Heart right ventricle (tissue), 16 donors: Measurements from ENCODE around the gene KRT37. TPM values are rescaled to one million over a fixed set of nuclear protein-coding genes. Genes with fewer than 3 reads are reported as not detected.

Experiments
- ATAC-seq, 8 donors: fragments of 200-7000 bp; cut with Tn5 transposase; one replicate each; pipeline ENCODE4 v1.9.1; 2020; ENCODE audit warnings: mild to moderate bottlenecking in 8 of 8, moderate library complexity in 8 of 8, moderate number of reproducible peaks in 1 of 8
- DNase-seq, 2 donors: peaks; one replicate each; pipeline ENCODE4 v3.0.0-alpha.2; 2020
- H3K27ac ChIP-seq, 10 donors: fragments of 200-600 bp; sonication (generic) in 2 of 10; one replicate each; pipeline versions ENCODE4 v1.5.0 to v1.8.0; 2020 to 2022; ENCODE audit warnings: mild to moderate bottlenecking in 3 of 10
- H3K27me3 ChIP-seq, 7 donors: fragments of 200-600 bp; one replicate each; pipeline ENCODE4 v1.8.0; 2021 to 2022; ENCODE audit warnings: mild to moderate bottlenecking in 2 of 7
- H3K36me3 ChIP-seq, 9 donors: fragments of 200-600 bp; sonication (generic) in 1 of 9; one replicate each; pipeline versions ENCODE4 v1.5.0 to v1.8.0; 2020 to 2022; ENCODE audit warnings: mild to moderate bottlenecking in 2 of 9
- H3K4me1 ChIP-seq, 9 donors: fragments of 200-600 bp; sonication (generic) in 1 of 9; one replicate each; pipeline versions ENCODE4 v1.5.0 to v1.8.0; 2020 to 2022; ENCODE audit warnings: mild to moderate bottlenecking in 4 of 9
- H3K4me3 ChIP-seq, 10 donors: fragments of 200-600 bp; sonication (generic) in 2 of 10; one replicate each; pipeline versions ENCODE4 v1.5.0 to v1.8.0; 2020 to 2022; ENCODE audit warnings: mild to moderate bottlenecking in 7 of 10, moderate library complexity in 2 of 10
- H3K9me3 ChIP-seq, 11 donors: fragments of 200-600 bp in 10 of 11; sonication (generic) in 2 of 11; one replicate each; pipeline versions ENCODE4 v1.5.0 to v1.8.0; 2013 to 2022; ENCODE audit warnings: mild to moderate bottlenecking in 2 of 11, control low read depth in 1 of 11, moderate library complexity in 1 of 11
- WGBS, 2 donors: extraction: QIAGEN DNeasy Blood & Tissue Kit; methylation state at CpG; one replicate each; pipeline ENCODE4 v1.1.7; 2013; ENCODE audit warnings: inconsistent platforms in 1 of 2; 5-methylcytosine and 5-hydroxymethylcytosine counted together
- intact Hi-C, 10 donors: fragments of 100-400 bp; cut with DNase I; formaldehyde crosslinking; loops; one replicate each; pipeline versions ENCODE4 v1.11.1 to v1.14.2; 2022
- polyA plus RNA-seq, 2 donors: library from polyadenylated mRNA; stranded (reverse); fragments of 200-250 nt; gene quantifications; one replicate each; pipeline ENCODE4 v1.2.3, GENCODE V29; 2013
- total RNA-seq, 10 donors: library from RNA; stranded (reverse); fragmentation: NEBNext Ultra II Directional in 3 of 10; extraction: Animal tissue kit (Norgen Biotek cat#: 25700) in 3 of 10; gene quantifications; one replicate each; pipeline versions ENCODE4 v1.2.1 to v1.2.4, GENCODE V29; 2021 to 2023
- TF ChIP-seq, protein P1 (sequence below), 9 donors: fragments of 200-600 bp; sonication (generic) in 2 of 9; IDR thresholded peaks; one replicate each; pipeline versions ENCODE4 v1.5.0 to v1.8.0; 2021 to 2022; ENCODE audit warnings: antibody characterized with exemption in 9 of 9, mild to moderate bottlenecking in 5 of 9, moderate library complexity in 1 of 9
- donor health status: Arrhythmogenic right ventricular cardiomyopathy.
- donor health status: ischemic (EF 13 %, LVEDD 7.1; RV severe dilation, severe dysfunction).
- donor health status: healthy with polysubstance abuse.
- donor health status: DM: no; HTN: yes; CAD: no.
- donor health status: DM: no; HTN: no; CAD: no.
- donor health status: ischemic (EF 25% LVEDD 6.9; RV normal size, moderate dysfunction).
- donor health status: ischemic (EF 25% LVEDD 5.7; RV mildly dilated, moderate dysfunction).
- donor health status: healthy.
- donor health status: DM: yes; HTN: yes; CAD: no.
- donor health status: Ischemic cardiomyopathy.
- donor health status: ischemic (EF 35%, LVEDD 5.7; RV mildly dilated, moderate dysfunction).
- donor health status: nonischemic (EF 11% LVEDD 7.7; RV severe dilation, severe dysfunction).
- donor health status: DM: yes; HTN: yes; CAD: no.
- donor health status: PGD.
- donor health status: ischemic (EF 29% LVEDD 5.4; RV normal size, mild dysfunction).
- donor health status: nonischemic (EF 23%, LVEDD 6.1; RV moderate dilation, normal function).

KRT37 gene
- total and polyA plus RNA-seq, 12 donors, result not detected

DNA sequence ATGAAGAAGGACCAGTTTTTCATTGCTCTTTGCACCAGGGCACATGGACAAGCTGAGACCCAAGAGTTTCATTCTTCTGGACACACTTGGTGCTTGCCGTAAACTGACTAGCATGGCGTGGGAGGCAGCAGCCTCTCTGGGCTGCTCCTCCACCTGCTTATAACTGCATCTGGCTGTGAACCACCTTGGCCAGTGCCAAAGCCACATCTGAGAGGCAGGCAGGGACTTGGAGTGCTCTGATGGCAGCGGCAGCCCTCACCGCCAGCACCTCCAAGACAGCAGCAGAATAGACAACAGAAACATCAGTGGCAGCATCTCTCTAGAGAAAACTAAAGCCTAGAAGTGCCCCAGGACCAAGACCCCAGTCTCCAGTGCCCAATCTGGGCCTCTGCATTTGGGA, 4.7 kb downstream of the KRT37 start:
- ATAC-seq (no peak), DNase-seq (no peak)
- intact Hi-C loops, result loop anchor here in 1 of 10 donors (10.0 kb wide), 1 partner anchor 75 kb away; no protein-coding TSS in a partner anchor
- no peak overlapping the region for H3K4me3 ChIP-seq
- no peak overlapping the region for H3K27ac ChIP-seq
- no peaks in the 10 kb centered on the region for H3K36me3 ChIP-seq
- H3K9me3 ChIP-seq, result no peaks in the 10 kb centered on the region
- TF ChIP-seq, protein P1, sequence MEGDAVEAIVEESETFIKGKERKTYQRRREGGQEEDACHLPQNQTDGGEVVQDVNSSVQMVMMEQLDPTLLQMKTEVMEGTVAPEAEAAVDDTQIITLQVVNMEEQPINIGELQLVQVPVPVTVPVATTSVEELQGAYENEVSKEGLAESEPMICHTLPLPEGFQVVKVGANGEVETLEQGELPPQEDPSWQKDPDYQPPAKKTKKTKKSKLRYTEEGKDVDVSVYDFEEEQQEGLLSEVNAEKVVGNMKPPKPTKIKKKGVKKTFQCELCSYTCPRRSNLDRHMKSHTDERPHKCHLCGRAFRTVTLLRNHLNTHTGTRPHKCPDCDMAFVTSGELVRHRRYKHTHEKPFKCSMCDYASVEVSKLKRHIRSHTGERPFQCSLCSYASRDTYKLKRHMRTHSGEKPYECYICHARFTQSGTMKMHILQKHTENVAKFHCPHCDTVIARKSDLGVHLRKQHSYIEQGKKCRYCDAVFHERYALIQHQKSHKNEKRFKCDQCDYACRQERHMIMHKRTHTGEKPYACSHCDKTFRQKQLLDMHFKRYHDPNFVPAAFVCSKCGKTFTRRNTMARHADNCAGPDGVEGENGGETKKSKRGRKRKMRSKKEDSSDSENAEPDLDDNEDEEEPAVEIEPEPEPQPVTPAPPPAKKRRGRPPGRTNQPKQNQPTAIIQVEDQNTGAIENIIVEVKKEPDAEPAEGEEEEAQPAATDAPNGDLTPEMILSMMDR (IDR thresholded peaks at IDR 0.05), result no peak
- 92 to 94% methylated on average over 4 of the region's 4 CpGs for WGBS, 2 donors
- H3K27me3 ChIP-seq, result peaks cover 0 to 16% (median 0%) of the 10 kb centered on the region in 7 donors
- H3K4me1 ChIP-seq, result peaks cover 0 to 22% (median 7%) of the 10 kb centered on the region in 9 donors

DNA sequence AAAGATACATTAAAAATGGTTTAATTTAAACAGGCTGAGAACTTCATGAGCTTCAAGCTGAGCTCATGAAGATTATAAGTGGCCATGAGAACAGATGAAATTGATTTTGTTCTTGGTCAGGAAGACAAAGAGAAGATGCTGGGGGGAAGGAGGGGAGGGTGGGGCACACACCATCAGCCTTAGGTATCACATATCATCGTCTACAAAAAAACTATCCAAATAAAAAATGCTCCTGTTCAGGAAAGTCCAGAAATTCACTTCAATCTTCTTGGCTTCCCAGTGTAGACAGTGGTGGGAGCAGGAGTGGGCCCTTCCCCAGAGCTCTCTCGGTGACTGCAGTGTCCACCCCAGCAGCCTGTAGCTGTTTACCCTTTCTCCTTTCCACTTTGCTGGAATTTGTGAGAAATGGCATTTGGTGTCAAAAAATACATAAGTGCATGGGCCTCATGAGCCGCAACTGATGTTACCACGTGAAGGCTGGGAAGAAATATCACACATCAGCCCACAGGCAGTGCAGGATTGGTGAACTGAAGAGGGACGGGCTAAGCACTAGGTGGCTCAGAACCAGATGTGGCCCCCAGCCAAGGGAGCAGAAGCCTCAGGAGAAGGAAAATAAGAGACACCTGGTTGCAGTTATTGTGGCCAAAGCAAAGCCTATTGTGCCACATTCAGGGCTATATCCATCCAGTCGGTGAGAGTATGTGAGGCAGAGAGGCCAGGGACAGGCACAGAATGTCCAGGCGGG, 6.1 kb downstream of the KRT37 start:
- H3K4me1 ChIP-seq, result peaks cover 0 to 22% (median 7%) of the 10 kb centered on the region in 9 donors
- no peak overlapping the region for H3K4me3 ChIP-seq
- H3K9me3 ChIP-seq, result no peaks in the 10 kb centered on the region
- no peak for DNase-seq
- H3K27ac ChIP-seq, result no peak overlapping the region
- WGBS, 2 donors, result 84 to 90% methylated on average over 7 of the region's 7 CpGs
- peaks cover 0 to 5% (median 0%) of the 10 kb centered on the region in 7 donors for H3K27me3 ChIP-seq
- TF ChIP-seq, protein P1 (IDR thresholded peaks at IDR 0.05), result no peak
- H3K36me3 ChIP-seq, result no peaks in the 10 kb centered on the region
- intact Hi-C loops, result loop anchor here in 1 of 10 donors (10.0 kb wide), 1 partner anchor 77 kb away; no protein-coding TSS in a partner anchor
- ATAC-seq, result no peak

DNA sequence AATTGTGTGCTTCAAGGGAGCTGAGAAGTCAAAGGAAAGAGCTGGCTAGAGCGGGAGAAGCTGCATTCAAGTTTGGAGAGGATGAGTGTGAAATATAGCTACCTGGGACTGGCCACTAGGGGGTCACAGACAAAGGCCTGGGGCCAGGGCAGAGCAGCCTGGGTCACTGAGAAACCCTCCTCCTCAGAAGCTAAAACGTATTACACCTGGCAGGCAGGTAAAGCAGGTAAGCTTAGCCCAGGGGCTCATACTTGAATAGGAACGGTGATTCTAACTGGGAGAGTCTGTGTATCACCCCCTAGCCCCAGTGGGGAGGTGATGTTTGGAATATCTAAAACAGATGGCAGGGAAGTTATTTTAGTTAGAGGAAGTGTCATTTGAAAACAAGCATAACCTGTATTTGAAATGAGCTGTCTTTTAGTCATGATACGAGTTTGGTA, 6.8 kb downstream of the KRT37 start:
- 32 to 49% methylated on average over 4 of the region's 4 CpGs for WGBS, 2 donors
- TF ChIP-seq, protein P1 (IDR thresholded peaks at IDR 0.05), result peak in 2 of 9 donors; percentile 10 to 20
- intact Hi-C loops, result loop anchor here in 1 of 10 donors (10.0 kb wide), 1 partner anchor 77 kb away; no protein-coding TSS in a partner anchor

GRCh38 chr17:41417127-41417526, 7.3 kb downstream of the KRT37 start:
- intact Hi-C loops, result loop anchor here in 1 of 10 donors (10.0 kb wide), 1 partner anchor 78 kb away; no protein-coding TSS in a partner anchor
- H3K4me1 ChIP-seq, result peaks cover 0 to 22% (median 7%) of the 10 kb centered on the region in 9 donors
- 97% methylated on average over 6 of the region's 6 CpGs for WGBS, 2 donors

More for the DNA sequence above, 6.8 kb downstream of the KRT37 start:
- Histone ChIP-seq H3K9me3 (no peaks in the 10 kb centered on the region), H3K27me3 (peaks cover 0 to 5% (median 0%) of the 10 kb centered on the region in 7 donors), H3K36me3 (no peaks in the 10 kb centered on the region), H3K27ac (no peak overlapping the region), H3K4me1 (peaks cover 0 to 22% (median 7%) of the 10 kb centered on the region in 9 donors), H3K4me3 (no peak overlapping the region)
- DNase-seq (no peak), ATAC-seq (no peak)

More at GRCh38 chr17:41417127-41417526, 7.3 kb downstream of the KRT37 start:
- Histone ChIP-seq H3K9me3 (no peaks in the 10 kb centered on the region), H3K27me3 (peaks cover 0 to 5% (median 0%) of the 10 kb centered on the region in 7 donors), H3K36me3 (no peaks in the 10 kb centered on the region), H3K27ac (no peak overlapping the region), H3K4me3 (no peak overlapping the region)
- ATAC-seq (no peak), DNase-seq (no peak)
- TF ChIP-seq, protein P1 (IDR thresholded peaks at IDR 0.05), result no peak
